ENCODE data around the gene CDHR4. TPM values are rescaled to one million over a fixed set of nuclear protein-coding genes. Genes with fewer than 3 reads are reported as not detected.

Gene CDHR4
- total and polyA plus RNA-seq, 2 donors (not counting 1 experiment from before 2014, with no cell fraction given), result 0.18 to 0.32 TPM

DNA sequence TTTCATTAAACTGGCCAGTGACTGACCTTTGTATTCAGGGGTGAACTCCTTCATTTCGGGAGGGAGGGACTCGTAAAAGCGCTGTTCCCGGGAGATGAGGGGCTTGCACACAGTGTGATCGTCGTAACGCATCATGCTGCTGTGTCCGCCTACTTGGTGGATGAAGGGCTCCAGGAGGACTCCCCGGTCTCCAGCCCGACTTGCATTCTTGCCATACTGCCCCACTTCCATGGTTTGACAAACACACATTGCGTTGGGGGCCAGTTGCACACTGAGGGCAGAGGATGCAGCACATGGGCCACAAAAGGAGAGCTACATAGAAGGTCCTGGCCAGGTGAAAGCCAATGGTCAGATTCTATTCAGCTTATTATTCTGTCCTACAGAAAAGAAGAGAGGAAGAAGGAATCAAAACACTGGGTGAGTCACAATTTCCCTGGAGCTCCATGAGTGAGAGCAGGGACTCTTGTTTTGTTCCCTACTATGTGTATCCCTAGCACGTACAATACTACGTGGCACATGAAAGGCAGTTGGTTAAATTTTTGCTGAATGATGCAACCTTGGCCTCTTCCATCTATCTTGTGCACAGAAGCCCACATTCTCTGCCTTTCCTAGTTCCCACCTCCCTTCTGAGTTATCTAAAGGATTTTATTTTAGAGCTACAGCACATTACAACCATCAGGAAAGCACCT lies 51.7 kb downstream of the CDHR4 start:
- CTCF ChIA-PET, result no interaction called here

DNA sequence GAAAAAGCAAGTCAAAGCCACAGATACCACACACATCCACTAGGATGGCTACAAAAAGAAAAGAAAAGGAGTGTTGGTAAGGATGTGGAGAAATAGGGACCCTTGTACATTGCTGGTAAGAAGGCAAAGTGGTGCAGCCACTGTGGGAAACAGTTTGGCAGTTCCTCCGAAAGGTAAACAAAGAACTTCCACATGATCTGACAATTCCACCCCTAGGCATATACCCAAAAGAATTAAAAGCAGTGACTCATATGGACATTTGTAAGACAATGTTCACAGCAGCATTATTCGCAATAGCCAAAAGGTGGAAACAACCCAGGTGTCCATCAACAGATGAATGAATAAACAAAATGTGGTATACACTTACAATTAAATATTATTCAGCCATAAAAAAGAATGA lies 53.7 kb downstream of the CDHR4 start:
- H2AFZ ChIP-seq (ENCODE audit: insufficient read depth, low read depth, low read length, poor library complexity, severe bottlenecking), result no peak overlapping the region
- no peak overlapping the region for H3K4me3 Mint-ChIP-seq
- no peak overlapping the region for H3K9ac ChIP-seq (ENCODE audit: low read length)
- H3K4me1 Mint-ChIP-seq, result peaks cover 1% of the 10 kb centered on the region
- no peak overlapping the region for H3K27ac ChIP-seq (ENCODE audit: low read length in 2 of 2)
- no peaks in the 10 kb centered on the region for H3K9me3 ChIP-seq (ENCODE audit: control extremely low read depth in 1 of 3, control insufficient read depth in 2 of 3, insufficient read depth in 1 of 3, low read length in 2 of 3)
- no peaks in the 10 kb centered on the region for H3K27me3 Mint-ChIP-seq
- H3K36me3 ChIP-seq (replicated peaks in 1 of 2; ENCODE audit: control extremely low read depth in 1 of 2, control insufficient read depth in 1 of 2, extremely low read depth in 1 of 2, insufficient read depth in 2 of 2, low read length in 1 of 2), result peaks cover 0 to 48% of the 10 kb centered on the region in 2 experiments
- peaks cover 42% of the 10 kb centered on the region for H4K20me1 ChIP-seq (ENCODE audit: control insufficient read depth, insufficient read depth, low read length, poor library complexity, severe bottlenecking)
- no peak overlapping the region for H3K4me3 ChIP-seq (ENCODE audit: control extremely low read depth in 1 of 5, extremely low read depth in 1 of 5, insufficient read depth in 1 of 5, low read depth in 2 of 5, low read length in 4 of 5)
- POLR2A ChIA-PET, result no interaction called here
- ATAC-seq (ENCODE audit: low read depth) (no peak), DNase-seq (no peak)
- H3K4me1 ChIP-seq (ENCODE audit: control insufficient read depth in 2 of 2, insufficient read depth in 2 of 2, low read length in 2 of 2), result no peaks in the 10 kb centered on the region
- no peaks in the 10 kb centered on the region for H3K9me3 Mint-ChIP-seq (ENCODE audit: insufficient read depth)
- no CpG with 5 or more reads among the region's 2 CpGs for WGBS (ENCODE audit: insufficient coverage)
- intact Hi-C loops (cut with micrococcal nuclease), result no loop called here
- TF ChIP-seq EZH2 (IDR thresholded peaks at IDR 0.05; ENCODE audit: borderline replicate concordance, insufficient read depth, low read depth, low read length, poor library complexity, severe bottlenecking), result no peak
- TF ChIP-seq, protein P1, sequence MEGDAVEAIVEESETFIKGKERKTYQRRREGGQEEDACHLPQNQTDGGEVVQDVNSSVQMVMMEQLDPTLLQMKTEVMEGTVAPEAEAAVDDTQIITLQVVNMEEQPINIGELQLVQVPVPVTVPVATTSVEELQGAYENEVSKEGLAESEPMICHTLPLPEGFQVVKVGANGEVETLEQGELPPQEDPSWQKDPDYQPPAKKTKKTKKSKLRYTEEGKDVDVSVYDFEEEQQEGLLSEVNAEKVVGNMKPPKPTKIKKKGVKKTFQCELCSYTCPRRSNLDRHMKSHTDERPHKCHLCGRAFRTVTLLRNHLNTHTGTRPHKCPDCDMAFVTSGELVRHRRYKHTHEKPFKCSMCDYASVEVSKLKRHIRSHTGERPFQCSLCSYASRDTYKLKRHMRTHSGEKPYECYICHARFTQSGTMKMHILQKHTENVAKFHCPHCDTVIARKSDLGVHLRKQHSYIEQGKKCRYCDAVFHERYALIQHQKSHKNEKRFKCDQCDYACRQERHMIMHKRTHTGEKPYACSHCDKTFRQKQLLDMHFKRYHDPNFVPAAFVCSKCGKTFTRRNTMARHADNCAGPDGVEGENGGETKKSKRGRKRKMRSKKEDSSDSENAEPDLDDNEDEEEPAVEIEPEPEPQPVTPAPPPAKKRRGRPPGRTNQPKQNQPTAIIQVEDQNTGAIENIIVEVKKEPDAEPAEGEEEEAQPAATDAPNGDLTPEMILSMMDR (IDR thresholded peaks at IDR 0.05), result no peak
- H3K27ac Mint-ChIP-seq, result no peak overlapping the region
- peaks cover 67% of the 10 kb centered on the region for H3K79me2 ChIP-seq (ENCODE audit: control insufficient read depth, insufficient read depth, low read length)
- CTCF ChIA-PET, result interaction anchor here (1.7 to 1.9 kb wide), 2 partner anchors 56 to 94 kb away, joined by 4 to 5 read pairs; partner anchors contain the start of gene INKA1
- no peaks in the 10 kb centered on the region for H3K27me3 ChIP-seq (replicated peaks in 1 of 4; ENCODE audit: control extremely low read depth in 1 of 4, control insufficient read depth in 3 of 4, insufficient read depth in 4 of 4, low read length in 3 of 4)
- H3K4me2 ChIP-seq (replicated peaks; ENCODE audit: low read depth, low read length, poor library complexity, severe bottlenecking), result no peak overlapping the region

More for the DNA sequence above, 51.7 kb downstream of the CDHR4 start:
- TF ChIP-seq EZH2 (IDR thresholded peaks at IDR 0.05; ENCODE audit: borderline replicate concordance, insufficient read depth, low read depth, low read length, poor library complexity, severe bottlenecking), result no peak
- TF ChIP-seq, protein P1 (IDR thresholded peaks at IDR 0.05), result no peak
- no peak overlapping the region for H3K27ac Mint-ChIP-seq
- peaks cover 44% of the 10 kb centered on the region for H4K20me1 ChIP-seq (ENCODE audit: control insufficient read depth, insufficient read depth, low read length, poor library complexity, severe bottlenecking)
- no peak overlapping the region for H3K4me3 Mint-ChIP-seq
- H3K27ac ChIP-seq (ENCODE audit: low read length in 2 of 2), result no peak overlapping the region
- 98% methylated on average over 10 of the region's 13 CpGs for WGBS (ENCODE audit: insufficient coverage)
- peaks cover 2% of the 10 kb centered on the region for H3K4me1 Mint-ChIP-seq
- POLR2A ChIA-PET, result no interaction called here
- peaks cover 4 to 42% of the 10 kb centered on the region in 2 experiments for H3K36me3 ChIP-seq (replicated peaks in 1 of 2; ENCODE audit: control extremely low read depth in 1 of 2, control insufficient read depth in 1 of 2, extremely low read depth in 1 of 2, insufficient read depth in 2 of 2, low read length in 1 of 2)
- no peaks in the 10 kb centered on the region for H3K9me3 ChIP-seq (ENCODE audit: control extremely low read depth in 1 of 3, control insufficient read depth in 2 of 3, insufficient read depth in 1 of 3, low read length in 2 of 3)
- no peak overlapping the region for H3K9ac ChIP-seq (ENCODE audit: low read length)
- no peak overlapping the region for H3K4me2 ChIP-seq (replicated peaks; ENCODE audit: low read depth, low read length, poor library complexity, severe bottlenecking)
- no peak overlapping the region for H2AFZ ChIP-seq (ENCODE audit: insufficient read depth, low read depth, low read length, poor library complexity, severe bottlenecking)
- no peaks in the 10 kb centered on the region for H3K27me3 Mint-ChIP-seq
- no peaks in the 10 kb centered on the region for H3K27me3 ChIP-seq (replicated peaks in 1 of 4; ENCODE audit: control extremely low read depth in 1 of 4, control insufficient read depth in 3 of 4, insufficient read depth in 4 of 4, low read length in 3 of 4)
- H3K4me1 ChIP-seq (ENCODE audit: control insufficient read depth in 2 of 2, insufficient read depth in 2 of 2, low read length in 2 of 2), result no peaks in the 10 kb centered on the region
- H3K9me3 Mint-ChIP-seq (ENCODE audit: insufficient read depth), result no peaks in the 10 kb centered on the region
- H3K79me2 ChIP-seq (ENCODE audit: control insufficient read depth, insufficient read depth, low read length), result peaks cover 78% of the 10 kb centered on the region
- intact Hi-C loops (cut with micrococcal nuclease), result no loop called here
- no peak for ATAC-seq (ENCODE audit: low read depth)
- DNase-seq, result no peak
- no peak overlapping the region for H3K4me3 ChIP-seq (ENCODE audit: control extremely low read depth in 1 of 5, extremely low read depth in 1 of 5, insufficient read depth in 1 of 5, low read depth in 2 of 5, low read length in 4 of 5)

Measured in B cell (primary cell).